Neural progenitor cell (in vitro differentiated cells): ENCODE results near the gene MAP7.

Source experiments
- CTCF ChIP-seq: fragments of 200-600 bp; sonication (generic); IDR thresholded peaks from 2 replicates; pipeline ENCODE4 v1.5.1; 2017; ENCODE audit warnings: antibody characterized with exemption, mild to moderate bottlenecking
- EZH2 ChIP-seq: fragments of 200-600 bp; sonication (generic); IDR thresholded peaks from 2 replicates; pipeline ENCODE4 v1.6.1; 2017; ENCODE audit warnings: antibody characterized with exemption, mild to moderate bottlenecking, moderate library complexity

DNA sequence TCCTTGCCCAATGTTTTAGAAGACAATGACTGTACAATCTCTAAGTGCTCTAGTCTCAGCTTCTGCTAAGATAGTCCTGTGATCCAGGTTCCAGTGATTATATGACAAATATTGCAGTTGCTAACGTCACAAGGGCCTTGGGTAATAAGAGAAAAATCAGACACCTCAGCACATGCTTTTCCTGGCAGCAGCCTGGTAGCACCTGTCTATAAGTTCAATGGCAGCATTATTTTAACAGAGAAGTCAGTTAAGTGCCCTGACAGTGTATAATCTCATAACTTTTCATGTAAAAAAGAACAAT, 139.2 kb downstream of the MAP7 start:
- no peak for TF ChIP-seq CTCF
- TF ChIP-seq EZH2, result no peak
